EH (cell line): ENCODE measurements around the gene PIAS1.
"Not testable (repeated sequence)": the region's sequence is repeated elsewhere in the genome, so short reads cannot be mapped to it uniquely, and the experiment has no call there.

Source experiments
- DNase-seq: peaks from one replicate; pipeline ENCODE4 v3.0.0-alpha.2; 2015; ENCODE audit warnings: low read depth

The PIAS1 gene

DNA sequence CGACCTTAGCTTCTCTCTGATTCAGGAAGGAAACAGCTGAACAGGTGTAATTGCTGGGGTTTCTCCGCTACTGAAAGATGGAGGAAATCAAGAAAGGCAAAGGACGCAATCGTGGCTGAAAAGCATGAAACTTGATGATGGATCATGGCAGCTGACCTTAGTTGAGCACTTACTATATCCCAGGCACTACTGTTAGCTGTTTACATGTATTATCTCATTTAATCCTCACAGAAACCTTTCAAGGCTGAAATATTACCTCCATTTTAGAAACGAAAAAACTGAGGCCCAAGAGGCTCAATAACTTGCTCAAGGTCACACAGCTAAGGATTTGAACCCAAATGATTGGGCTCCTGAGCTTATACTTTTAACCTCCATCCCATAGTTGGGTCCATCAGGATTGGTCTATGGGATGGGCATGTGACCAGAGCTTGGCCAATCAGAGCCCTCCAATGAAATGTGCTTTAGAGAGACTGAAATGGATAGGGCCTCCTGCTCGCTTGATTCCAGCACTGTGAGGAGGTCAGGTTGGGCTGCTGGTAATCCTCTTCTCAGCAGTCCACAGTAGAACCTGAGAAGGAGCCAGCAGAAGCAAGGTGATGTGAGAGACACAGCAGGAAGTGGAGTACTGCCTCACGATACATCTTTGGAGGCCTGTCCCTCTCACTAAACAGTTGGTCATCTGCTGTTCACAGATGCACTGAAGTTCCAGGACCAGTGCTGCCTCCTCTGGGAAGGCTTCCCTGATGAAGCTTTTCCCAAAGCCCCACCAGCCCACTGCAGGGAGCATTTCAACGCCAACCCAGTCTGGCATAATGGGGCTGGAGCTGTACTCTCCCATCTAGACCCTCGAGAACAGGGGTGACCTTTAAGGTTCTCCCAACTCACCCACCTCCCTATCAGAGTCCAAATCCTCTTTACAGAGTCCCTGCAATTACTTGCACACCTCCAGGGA is 165.0 kb downstream of the PIAS1 start:
- DNase-seq = no peak

DNA sequence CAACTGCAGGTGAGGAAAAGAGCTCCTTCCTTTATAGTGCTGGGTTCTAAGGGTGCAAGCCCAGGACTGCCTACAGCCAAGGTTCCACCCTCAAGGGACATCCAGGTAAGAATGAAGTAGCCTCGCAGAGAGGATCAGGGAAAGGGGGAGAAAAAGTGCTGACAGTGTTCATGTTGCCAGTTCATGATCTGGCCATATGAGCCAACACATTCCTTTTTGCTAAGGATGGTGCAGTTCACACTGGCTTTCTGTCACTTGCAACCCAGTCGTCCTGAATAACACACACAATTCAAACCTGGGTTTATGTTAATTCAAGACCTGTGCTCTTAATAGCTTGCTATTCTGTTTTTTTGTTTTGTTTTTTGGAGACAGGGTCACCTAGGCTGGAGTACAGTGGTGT is 166.4 kb downstream of the PIAS1 start:
- DNase-seq = no peak

DNA sequence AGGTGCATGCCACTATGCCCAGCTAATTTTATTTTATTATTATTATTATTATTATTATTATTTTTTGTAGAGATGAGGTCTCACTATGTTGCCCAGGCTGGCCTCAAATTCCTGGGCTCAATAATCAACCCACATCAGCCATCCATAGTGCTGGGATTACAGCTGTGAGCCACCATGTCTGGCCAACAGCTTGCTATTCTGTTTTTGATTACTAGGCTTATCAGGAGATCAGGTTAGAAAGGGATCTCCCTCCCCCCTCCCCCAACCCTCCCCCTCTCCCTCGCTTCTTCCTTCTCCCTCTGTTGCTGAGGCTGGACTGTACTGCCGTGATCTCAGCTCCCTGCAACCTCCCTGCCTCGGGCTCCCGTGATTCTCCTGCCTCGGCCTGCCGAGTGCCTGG is 166.9 kb downstream of the PIAS1 start:
- DNase-seq = no peak

DNA sequence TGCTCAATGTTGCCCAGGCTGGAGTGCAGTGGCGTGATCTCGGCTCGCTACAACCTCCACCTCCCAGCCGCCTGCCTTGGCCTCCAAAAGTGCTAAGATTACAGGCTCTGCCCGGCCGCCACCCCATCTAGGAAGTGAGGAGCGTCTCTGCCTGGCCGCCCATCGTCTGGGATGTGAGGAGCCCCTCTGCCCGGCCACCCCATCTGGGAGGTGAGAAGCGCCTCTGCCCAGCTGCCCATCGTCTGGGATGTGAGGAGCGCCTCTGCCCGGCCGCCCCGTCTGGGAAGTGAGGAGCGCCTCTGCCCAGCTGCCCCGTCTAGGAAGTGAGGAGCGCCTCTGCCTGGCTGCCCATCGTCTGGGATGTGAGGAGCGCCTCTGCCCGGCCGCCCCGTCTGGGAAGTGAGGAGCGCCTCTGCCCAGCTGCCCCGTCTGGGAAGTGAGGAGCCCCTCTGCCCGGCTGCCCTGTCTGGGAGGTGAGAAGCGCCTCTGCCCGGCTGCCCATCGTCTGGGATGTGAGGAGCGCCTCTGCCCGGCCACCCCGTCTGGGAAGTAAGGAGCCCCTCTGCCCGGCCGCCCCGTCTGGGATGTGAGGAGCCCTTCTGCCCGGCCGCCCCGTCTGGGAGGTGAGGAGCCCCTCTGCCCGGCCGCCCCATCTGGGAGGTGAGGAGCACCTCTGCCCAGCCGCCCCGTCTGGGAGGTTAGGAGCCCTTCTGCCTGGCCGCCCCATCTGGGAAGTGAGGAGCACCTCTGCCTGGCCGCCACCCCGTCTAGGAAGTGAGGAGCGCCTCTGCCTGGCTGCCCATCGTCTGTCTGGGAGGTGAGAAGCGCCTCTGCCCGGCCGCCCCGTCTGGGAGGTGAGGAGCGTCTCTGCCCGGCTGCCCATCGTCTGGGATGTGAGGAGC is 167.7 kb downstream of the PIAS1 start:
- not testable (repeated sequence) for DNase-seq

DNA sequence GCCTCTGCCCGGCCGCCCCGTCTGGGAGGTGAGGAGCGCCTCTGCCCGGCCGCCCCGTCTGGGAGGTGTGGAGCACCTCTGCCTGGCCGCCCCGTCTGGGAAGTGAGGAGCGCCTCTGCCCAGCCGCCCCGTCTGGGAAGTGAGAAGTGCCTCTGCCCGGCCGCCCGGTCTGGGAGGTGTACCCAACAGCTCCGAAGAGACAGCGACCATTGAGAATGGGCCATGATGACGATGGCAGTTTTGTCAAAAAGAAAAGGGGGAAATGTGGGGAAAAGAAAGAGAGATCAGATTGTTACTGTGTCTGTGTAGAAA is 168.3 kb downstream of the PIAS1 start:
- DNase-seq = not testable (repeated sequence)

DNA sequence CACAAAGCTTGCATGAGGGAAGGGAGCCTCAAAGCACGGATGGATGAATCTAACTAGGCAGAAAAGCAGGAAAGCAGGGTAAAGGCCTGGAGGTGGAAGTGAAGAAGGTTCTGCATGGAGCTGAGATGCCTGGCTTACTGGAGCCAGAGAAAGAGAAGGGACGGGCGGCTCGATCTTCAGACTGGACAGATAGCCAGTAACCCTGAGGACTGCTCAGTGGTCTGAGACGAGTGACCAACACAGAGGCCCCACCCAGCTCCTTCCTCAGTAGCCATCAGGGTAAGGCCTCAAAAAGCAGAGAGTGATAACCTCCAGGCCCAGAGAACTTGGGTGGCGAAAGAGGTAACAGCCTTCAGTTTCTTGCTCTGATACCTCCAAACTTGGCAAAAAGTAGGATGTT is 169.1 kb downstream of the PIAS1 start:
- no peak for DNase-seq

DNA sequence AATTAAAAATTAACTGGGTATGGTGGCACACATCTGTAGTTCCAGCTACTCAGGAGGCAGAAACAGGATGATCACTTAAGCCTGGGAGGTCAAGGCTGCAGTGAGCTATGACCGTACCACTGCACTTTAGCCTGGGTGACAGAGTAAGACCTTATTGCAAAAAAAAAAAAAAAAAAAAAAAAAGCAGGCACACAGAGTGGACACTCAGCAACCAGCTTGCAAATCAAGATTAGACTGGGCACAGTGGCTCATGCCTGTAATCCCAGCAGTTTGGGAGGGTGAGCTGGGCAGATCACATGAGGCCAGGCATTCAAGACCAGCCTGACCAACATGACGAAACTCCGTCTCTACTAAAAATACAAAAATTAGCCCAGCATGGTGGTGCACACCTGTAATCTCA is 170.0 kb downstream of the PIAS1 start:
- DNase-seq = no peak

DNA sequence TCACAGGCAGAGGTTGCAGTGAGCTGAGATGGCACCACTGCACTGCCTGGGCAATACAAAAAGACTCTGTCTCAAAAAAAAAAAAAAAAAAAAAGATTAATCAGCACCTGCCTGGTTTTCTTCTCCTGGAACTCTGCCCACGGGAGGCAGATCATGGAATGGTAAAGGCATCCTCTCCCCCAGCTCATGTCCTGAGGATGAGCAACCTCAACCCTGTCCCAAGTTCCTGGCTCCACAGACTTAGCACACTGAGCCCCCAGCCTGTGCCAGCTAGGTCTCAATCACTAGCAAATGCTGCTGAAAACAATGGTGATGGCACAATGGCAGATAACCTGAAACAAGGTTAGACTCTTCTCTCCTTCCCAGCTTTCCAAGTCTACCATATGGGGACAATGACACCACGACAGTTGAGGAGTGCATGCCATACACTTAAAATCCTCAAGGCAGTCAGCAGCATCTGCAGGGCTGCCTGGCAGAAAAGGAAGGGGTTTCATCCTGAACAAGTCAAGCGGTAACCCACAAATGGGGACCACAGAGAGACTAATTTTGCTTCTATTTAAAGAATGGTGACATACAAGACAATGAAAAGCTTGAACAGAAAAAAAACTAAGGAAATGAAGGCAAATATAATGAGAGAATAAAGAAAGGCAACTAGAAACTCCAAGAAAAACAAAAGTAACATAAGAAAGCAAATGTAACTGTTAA is 170.6 kb downstream of the PIAS1 start:
- no peak for DNase-seq

DNA sequence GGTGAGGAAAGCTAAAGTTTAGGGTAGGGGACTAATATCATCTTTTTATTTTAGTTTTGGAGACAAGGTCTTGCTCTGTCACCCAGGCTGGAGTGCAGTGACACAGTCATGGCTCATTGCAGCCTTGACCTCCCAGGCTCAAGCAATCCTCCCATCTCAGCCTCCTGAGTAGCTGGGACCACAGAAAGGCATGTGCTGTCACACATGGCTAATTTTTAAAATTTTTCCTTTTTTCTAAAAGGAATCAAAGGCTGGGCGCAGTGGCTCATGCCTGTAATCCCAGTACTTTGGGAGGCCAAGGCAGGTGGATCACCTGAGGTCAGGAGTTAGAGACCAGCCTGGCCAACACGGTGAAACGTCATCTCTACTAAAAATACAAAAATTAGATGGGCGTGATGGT is 171.3 kb downstream of the PIAS1 start:
- DNase-seq = not testable (repeated sequence)

DNA sequence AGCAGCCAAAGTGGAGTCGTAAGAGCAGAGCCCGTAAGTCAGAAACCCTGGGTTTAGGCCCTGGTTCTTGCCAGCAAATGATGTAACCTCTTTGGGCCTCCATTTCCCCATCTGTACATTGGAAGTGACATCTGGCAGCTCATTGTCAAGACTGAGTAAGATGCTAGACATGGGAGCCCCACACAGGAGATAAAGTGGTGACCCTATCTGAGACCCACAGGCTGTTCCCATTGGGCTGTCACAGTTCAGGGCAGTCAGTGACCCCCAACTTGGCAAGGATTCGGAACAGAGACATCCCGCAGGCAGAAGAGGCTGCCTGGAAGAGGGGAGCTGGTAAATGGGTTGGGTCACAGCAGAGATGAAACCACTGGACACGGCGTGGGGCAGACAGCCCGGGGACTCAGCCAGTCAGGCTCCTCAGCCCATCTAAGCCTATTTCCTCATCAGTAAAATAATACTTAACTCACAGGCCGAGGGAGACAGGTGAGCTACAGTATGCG is 173.6 kb downstream of the PIAS1 start:
- no peak for DNase-seq

DNA sequence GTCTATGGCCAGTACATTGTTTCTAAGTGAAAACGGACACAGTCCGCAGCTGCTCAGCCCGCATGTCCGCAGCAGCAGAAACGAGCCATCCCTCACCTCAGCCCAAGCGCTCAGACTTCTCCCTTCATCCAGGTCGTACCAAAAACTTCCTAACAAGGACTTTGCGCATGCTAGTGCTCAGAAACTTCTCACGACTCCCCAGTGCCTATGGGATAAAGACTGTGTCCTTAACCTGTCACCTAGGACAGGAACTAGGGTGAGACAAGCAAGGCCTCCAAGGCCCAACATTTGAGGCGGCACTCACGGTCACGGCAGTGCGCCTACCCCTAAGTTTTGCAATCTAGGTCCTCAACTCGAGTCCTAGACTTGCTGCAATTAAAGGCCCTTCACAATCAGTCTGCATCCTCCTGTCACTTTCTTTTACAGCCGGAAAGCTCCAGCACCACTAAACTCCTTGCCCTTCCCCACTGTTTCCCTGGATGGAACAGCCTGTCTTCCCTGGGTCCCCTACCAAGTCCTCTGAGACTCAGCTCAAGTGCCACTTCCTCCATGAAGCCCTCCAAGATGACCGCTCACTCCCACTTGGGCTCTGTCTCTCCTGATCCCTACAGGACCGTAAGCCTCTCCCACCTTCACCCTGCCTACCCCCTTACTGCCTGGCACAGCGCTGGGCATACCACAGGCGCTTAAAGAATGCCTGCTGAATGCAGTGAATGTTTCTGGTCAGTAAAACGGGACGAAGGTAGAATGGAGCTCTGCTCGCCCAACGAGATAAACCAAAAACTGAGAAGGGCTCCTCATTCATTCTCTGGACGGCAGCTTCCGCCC is 174.2 kb downstream of the PIAS1 start:
- DNase-seq = peak; percentile 39

DNA sequence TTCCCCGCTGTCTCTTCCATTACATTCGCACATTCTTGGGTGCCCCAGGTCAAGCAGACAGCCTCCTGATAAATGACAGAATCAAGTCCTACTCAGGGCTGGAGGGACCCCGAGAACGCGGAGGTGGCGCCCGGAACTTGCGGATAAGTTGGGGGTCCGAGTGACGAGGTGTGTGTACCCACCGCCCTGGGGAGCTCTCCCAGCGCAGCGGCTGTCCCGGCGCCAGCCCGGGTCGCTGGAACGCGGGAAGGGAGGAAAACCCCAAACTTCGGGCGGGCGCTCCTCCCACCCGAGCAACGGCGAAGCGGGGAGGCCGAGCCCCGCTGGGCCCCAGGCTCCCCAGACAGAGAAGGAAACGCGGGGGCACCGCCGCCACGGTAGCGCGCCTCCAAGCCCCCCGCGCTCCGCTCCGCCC is 174.9 kb downstream of the PIAS1 start:
- no peak for DNase-seq

DNA sequence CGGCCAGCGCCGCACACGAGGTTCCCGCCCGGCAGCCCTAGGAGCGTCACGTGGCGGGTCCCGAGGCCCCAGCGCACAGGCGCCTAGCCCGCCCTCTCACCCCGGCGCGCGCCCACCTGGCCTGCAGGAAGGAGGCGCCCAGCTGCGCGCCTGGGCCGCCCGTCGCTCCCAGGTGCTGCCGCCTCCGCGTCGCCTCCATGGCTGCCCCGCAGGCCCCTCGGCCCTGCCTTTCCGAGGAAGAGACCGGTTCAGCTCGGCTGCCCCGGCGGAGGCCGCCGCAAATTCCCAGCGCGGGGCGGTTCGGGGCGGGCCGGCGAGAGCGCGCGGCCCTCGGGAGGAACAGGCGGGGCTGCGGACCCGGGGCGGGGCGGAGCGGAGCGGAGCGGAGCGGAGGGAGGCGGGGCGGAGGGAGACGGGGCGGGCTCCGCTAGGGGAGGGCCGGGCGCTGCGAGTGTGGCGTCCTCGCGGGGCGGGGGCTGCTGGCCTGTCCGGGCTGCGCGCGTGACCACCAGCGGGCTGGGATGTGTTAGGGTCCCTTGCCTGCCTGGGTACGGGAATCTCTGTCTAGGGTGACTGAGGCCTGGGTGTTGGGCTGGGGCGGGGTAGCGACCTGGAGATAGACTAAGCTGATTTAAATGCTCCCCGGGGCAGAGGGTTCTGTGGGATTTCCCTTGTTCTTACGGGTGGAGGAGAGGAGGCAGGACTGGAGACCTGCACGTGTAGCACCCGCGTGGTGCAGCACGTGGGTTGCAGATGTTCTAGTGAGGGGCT is 175.5 kb downstream of the PIAS1 start, which contains the start of gene CLN6:
Gene CLN6, minus strand, starts transcription at position 343 of the 771 bp plus-strand sequence. Its CDS starts 144 bp downstream, at position 199.
- DNase-seq = peak; percentile 84

DNA sequence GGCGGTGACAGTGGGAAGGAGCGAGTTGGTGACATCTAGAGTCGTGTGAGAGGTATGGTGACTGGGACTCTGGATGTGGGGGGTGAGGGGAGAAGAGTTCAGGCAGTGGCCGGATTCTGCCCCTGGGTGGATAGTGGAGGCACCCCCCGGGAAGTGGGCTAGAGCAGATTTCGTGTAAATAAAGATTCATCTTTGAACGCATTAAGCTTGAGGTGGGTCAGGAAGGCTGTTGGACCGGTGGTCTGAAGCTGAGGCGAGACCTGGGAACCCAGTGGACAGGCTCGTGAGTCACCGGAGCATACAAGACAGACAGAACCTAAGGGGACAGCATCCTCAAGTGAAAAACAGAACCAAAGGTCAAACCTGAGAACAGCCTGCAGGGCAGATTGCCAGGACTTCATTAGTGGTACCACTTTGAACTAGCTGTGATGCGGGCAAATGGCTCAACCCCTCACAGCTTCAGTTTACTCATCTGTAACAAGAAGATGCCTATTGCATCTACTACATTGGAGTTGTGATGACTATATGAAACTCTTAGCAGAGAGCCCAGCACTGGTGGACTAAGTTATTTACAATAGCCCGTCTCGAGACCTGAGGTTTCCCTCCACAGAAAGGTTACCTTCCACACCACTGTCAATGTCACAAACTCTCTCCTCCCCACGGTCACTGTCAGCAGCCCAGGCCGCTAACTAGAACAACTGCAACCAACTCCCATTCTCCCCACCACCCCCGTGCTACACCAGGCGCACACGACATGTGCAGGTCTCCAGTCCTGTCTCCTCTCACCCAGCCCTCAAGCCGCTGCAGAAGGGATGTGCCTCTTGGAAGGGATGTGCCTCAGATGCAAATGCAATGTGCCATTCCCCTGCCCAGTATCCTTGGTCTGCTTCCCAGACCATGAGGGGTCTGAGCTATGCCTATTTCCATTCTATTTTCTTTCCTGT is 176.3 kb downstream of the PIAS1 start:
- DNase-seq = peak; percentile 30

DNA sequence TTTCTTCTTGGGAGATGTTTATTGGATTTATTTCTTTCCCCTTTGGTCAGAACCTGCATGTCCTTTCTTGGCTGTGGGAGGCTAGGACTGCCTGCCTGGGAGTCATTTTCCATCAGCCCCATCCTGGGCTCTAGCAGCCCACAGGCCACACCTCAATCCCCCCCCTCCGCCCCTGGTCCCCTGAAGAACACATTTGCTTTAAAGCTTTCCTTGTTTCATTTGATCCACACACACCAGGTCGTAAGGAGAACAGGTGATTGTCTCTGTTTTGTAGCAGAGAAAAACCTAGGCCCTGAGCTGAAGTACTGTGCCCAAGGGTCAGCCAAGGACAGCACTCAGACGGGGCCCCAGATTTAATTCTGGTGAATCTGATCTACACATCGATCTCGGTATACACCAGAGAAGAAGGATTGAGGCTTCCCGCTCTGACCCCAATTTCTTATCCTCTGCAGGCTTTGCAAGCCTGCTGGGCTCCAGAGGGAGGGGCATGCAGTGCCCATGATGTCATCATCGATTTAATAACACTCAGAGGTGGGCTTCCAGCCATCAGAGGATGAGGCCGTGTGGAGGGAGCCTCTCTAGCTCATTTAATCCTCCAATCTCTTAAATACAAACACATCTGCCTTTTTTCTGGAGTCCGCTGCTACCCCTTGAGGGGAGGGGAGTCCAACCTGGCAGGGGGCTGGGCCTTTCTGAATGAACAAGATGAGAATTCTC is 177.1 kb downstream of the PIAS1 start:
- DNase-seq = no peak

DNA sequence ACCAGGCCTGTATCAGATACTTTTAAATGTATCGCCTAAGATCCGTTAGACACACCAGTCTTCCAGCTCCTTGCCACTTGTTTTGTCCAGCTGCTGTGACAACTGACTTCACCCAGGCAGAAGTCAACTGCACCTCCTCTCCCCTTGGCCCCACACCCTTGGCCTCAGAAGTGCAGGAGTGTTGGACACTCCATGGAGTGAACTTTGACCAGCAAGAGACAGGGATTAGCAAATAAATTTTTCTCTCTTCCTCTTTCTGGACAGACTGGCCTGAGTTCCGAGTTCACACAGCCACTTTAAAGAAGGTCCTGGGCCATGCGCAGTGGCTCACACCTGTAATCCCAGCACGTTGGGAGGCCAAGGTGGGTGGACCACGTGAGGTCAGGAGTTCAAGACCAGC is 178.3 kb downstream of the PIAS1 start:
- DNase-seq = no peak

DNA sequence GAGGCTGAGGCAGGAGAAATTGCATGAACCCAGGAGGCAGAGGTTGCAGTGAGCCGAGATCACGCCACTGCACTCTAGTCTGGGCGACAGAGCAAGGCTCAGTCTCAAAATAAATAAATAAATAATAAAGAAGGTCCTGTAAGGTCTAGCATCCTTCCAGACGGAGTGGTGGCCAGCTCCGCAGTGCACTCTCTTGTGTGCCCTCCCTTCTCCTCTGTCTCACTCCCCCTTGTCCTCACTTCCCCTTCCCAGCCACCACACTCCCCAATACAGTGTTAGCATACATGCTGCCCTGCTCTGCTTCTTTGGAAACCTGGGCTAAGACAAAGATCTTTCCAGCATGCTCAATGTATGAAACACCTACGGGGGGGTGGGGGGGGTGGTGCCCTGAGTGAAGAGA is 178.8 kb downstream of the PIAS1 start:
- no peak for DNase-seq

DNA sequence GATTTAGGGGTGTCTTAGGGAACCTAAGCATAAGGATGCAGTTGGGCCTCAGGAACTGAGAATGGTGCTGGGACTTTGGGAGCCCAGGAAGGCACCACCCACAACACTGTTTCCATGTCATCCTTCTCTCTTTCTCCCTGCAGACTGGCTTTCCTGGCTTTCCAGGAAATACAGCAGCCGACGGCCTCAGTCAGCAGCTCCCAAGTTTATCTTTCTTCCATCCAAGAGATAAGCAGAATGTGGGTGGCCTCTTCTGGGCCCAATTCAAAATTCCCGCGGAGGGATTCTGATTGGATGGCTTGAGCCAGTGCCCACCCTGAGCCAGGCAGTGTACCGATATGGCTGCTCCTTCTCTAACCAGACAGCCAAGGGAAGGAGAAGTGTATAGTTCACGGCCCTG is 179.9 kb downstream of the PIAS1 start:
- DNase-seq = no peak

DNA sequence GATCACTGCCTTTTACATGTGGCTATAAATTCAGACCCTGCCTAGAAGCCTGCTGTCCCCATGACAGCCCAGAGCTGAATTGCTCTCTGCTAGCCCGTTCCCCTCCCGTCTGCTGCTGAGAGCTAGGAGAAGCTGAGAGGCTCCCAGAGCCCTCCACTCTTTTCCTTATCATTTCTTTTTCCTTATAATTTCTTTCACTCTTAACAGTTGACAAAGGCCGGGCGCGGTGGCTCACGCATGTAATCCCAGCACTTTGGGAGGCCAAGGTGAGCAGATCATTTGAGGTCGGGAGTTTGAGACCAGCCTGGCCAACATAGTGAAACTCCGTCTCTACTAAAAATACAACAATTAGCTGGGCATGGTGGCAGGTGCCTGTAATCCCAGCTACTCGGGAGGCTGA is 180.4 kb downstream of the PIAS1 start:
- not testable (repeated sequence) for DNase-seq
